Smooth muscle cell of bladder (primary cell): ENCODE measurements around the gene SDF4. TPM values are rescaled to one million over a fixed set of nuclear protein-coding genes. Genes with fewer than 3 reads are reported as not detected.

Experiments used
- total RNA-seq: library from RNA; depleted of rRNA; stranded (reverse); fragments of >200 nt; gene quantifications from 2 replicates; pipeline ENCODE4 v1.2.3, GENCODE V29; 2014

The SDF4 gene, protein sequence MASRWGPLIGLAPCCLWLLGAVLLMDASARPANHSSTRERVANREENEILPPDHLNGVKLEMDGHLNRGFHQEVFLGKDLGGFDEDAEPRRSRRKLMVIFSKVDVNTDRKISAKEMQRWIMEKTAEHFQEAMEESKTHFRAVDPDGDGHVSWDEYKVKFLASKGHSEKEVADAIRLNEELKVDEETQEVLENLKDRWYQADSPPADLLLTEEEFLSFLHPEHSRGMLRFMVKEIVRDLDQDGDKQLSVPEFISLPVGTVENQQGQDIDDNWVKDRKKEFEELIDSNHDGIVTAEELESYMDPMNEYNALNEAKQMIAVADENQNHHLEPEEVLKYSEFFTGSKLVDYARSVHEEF
- total RNA-seq = 117 and 125 TPM in 2 replicates

GRCh38 chr1:1231400-1232207, at the start of gene SDF4:
SDF4 (minus strand) TSS chr1:1232001; CDS start chr1:1228772, 3,229 bp downstream.

DNA sequence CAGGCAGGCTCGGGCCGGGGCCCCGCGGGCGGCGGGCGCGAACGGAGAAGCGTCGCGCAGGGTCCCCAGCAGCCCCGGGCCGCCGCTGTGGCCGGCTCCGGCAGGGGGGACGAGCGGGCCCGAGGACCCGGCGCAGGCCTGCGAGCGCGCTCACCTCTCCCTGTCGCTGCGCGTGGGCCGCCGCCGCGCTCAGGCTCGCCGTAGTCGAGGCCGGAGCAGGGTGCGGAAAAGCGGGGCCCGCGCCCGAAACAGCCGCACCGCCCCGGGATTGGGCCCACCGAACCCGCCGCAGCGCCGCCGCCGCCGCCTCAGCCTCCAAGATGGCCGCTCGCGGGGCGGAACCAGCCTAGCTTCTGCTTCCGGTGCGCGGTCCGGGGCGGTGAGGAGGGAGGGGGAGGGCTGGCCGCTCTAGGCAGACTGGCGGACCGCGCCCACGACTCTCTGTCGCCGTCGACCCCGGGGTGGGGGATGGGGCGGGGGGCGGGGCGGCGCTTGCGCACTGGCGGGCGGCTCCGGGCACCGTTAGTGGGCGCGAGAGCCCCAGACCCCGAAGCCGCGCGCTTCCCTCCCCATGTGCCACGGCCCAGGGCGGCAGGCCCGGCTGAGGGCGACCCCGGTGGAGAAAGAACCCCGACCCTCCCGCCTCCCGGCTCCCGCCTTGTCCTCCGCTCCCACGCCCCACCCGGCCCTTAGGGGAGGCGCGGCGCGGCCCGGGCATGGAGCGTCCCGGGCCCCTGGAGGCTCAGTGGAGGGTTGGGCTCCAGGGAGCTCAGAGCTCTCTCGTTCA, 41.9 kb upstream of the SDF4 start, which contains the start of gene UBE2J2:
UBE2J2 (minus strand) TSS at position 343 of the 787 bp plus-strand sequence. CDS start 5,862 bp downstream, outside the sequence.

DNA sequence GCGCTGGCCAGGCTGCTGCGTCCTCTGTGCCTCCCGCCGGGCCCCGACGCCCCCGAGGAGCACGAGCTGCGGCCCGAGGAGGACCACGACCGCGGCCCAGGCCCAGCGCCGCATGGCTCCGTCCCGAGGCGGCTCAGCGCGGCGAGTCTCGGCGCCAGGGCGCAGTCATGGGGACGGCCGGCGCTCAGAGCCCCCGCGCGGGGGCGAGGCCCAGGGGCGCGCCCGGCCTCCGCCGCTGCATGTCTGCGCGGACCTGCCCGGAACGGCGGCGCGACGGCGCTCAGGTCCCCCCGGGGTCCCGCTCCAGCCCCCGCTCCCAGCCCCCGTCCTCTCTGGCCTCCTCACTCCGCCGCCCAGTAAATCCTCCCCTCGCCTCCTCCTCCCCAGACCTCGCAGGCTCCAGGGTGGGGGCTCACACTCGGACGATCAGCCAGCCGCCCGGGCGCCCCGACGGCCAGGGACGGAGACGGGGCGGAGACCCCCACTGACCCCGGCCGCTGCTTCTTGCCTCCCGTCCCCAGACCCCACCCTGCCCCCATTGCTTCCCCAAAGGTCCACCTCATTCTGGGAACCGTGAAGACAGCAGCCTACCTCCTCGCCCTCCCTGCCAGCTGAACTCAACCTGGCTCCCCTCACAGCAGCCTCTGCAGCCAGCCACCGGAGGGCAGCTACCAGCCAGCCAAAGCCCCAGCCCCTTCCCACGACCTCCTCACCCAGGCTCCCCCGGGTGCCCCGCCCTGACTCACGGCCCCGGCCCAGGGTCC, 15.0 kb upstream of the SDF4 start, which contains the start of gene C1QTNF12:
C1QTNF12 (minus strand) TSS at position 146 of the 764 bp plus-strand sequence; CDS start at position 114, 32 bp downstream.

GRCh38 chr1:1232208-1232795, 501 bp upstream of the SDF4 start, which contains the start of gene B3GALT6:
B3GALT6 (plus strand) TSS chr1:1232237; CDS start chr1:1232279, 42 bp downstream.

GRCh38 chr1:1213345-1214265, 18.2 kb downstream of the SDF4 start, which contains the start of gene TNFRSF4:
TNFRSF4 (minus strand) TSS chr1:1214153; CDS start chr1:1214127, 26 bp downstream.

GRCh38 chr1:1206376-1206965, 25.3 kb downstream of the SDF4 start, which contains the start of gene TNFRSF18:
TNFRSF18 (minus strand) TSS chr1:1206592; CDS start chr1:1206571, 21 bp downstream.

GRCh38 chr1:1173793-1174415, 57.9 kb downstream of the SDF4 start, which contains the start of gene TTLL10:
TTLL10 (plus strand) TSS chr1:1173880; CDS start chr1:1179216, 5,336 bp downstream.

Other genes with a start within 250 kb of the SDF4 start
- gene PERM1, start 249.9 kb downstream of the SDF4 start, total RNA-seq = 0.43 and 2.1 TPM in 2 replicates
- 0.85 and 8.0 TPM in 2 replicates for gene HES4, start 231.9 kb downstream of the SDF4 start, total RNA-seq
- 103 and 131 TPM in 2 replicates for gene ISG15, start 218.5 kb downstream of the SDF4 start, total RNA-seq
- 30.9 and 42.0 TPM in 2 replicates for gene AGRN, start 211.9 kb downstream of the SDF4 start, total RNA-seq
- not detected in 2 replicates for gene RNF223, start 157.7 kb downstream of the SDF4 start, total RNA-seq
- 3.8 and 4.0 TPM in 2 replicates for gene C1orf159, start 115.9 kb downstream of the SDF4 start, total RNA-seq
- gene TTLL10, start 58.1 kb downstream of the SDF4 start, total RNA-seq = not detected in 2 replicates
- 0.55 TPM in 1 of 2 replicates, not detected in the other for gene TNFRSF18, start 25.4 kb downstream of the SDF4 start, total RNA-seq
- gene TNFRSF4, start 17.8 kb downstream of the SDF4 start, total RNA-seq = 0.14 and 0.18 TPM in 2 replicates
- 16.2 and 21.7 TPM in 2 replicates for gene B3GALT6, start 236 bp upstream of the SDF4 start, total RNA-seq
- gene C1QTNF12, start 14.7 kb upstream of the SDF4 start, total RNA-seq = 0.83 and 1.3 TPM in 2 replicates
- 34.0 and 44.7 TPM in 2 replicates for gene UBE2J2, start 41.9 kb upstream of the SDF4 start, total RNA-seq
- 0.71 and 0.74 TPM in 2 replicates for gene SCNN1D, start 48.4 kb upstream of the SDF4 start, total RNA-seq
- 19.2 and 25.7 TPM in 2 replicates for gene ACAP3, start 75.9 kb upstream of the SDF4 start, total RNA-seq
- 9.2 and 12.0 TPM in 2 replicates for gene PUSL1, start 76.6 kb upstream of the SDF4 start, total RNA-seq
- gene INTS11, start 92.7 kb upstream of the SDF4 start, total RNA-seq = 47.5 and 50.3 TPM in 2 replicates
- 7.0 and 9.1 TPM in 2 replicates for gene CPTP, start 92.8 kb upstream of the SDF4 start, total RNA-seq
- 0.14 and 0.18 TPM in 2 replicates for gene TAS1R3, start 99.3 kb upstream of the SDF4 start, total RNA-seq
- 48.4 and 72.1 TPM in 2 replicates for gene DVL1, start 117.4 kb upstream of the SDF4 start, total RNA-seq
- gene MXRA8, start 126.6 kb upstream of the SDF4 start, total RNA-seq = 236 and 258 TPM in 2 replicates
- 93.0 and 96.6 TPM in 2 replicates for gene AURKAIP1, start 143.2 kb upstream of the SDF4 start, total RNA-seq
- 103 and 153 TPM in 2 replicates for gene CCNL2, start 167.3 kb upstream of the SDF4 start, total RNA-seq
- 95.4 and 96.7 TPM in 2 replicates for gene MRPL20, start 175.3 kb upstream of the SDF4 start, total RNA-seq
- gene ANKRD65, start 189.3 kb upstream of the SDF4 start, total RNA-seq = 0.28 and 0.46 TPM in 2 replicates
- gene VWA1, start 203.7 kb upstream of the SDF4 start, total RNA-seq = 2.8 and 3.7 TPM in 2 replicates
- gene ATAD3C, start 217.7 kb upstream of the SDF4 start, total RNA-seq = not detected in 2 replicates
- gene ATAD3B, start 239.8 kb upstream of the SDF4 start, total RNA-seq = 12.8 TPM in 2 replicates